Heart right ventricle (tissue), 16 donors: ENCODE data around the gene KRT36. TPM values are rescaled to one million over a fixed set of nuclear protein-coding genes. Genes with fewer than 3 reads are reported as not detected.

ENCODE experiments used
- ATAC-seq, 8 donors: fragments of 200-7000 bp; cut with Tn5 transposase; one replicate each; pipeline ENCODE4 v1.9.1; 2020; ENCODE audit warnings: mild to moderate bottlenecking in 8 of 8, moderate library complexity in 8 of 8, moderate number of reproducible peaks in 1 of 8
- DNase-seq, 2 donors: peaks; one replicate each; pipeline ENCODE4 v3.0.0-alpha.2; 2020
- H3K27ac ChIP-seq, 10 donors: fragments of 200-600 bp; sonication (generic) in 2 of 10; one replicate each; pipeline versions ENCODE4 v1.5.0 to v1.8.0; 2020 to 2022; ENCODE audit warnings: mild to moderate bottlenecking in 3 of 10
- H3K27me3 ChIP-seq, 7 donors: fragments of 200-600 bp; one replicate each; pipeline ENCODE4 v1.8.0; 2021 to 2022; ENCODE audit warnings: mild to moderate bottlenecking in 2 of 7
- H3K36me3 ChIP-seq, 9 donors: fragments of 200-600 bp; sonication (generic) in 1 of 9; one replicate each; pipeline versions ENCODE4 v1.5.0 to v1.8.0; 2020 to 2022; ENCODE audit warnings: mild to moderate bottlenecking in 2 of 9
- H3K4me1 ChIP-seq, 9 donors: fragments of 200-600 bp; sonication (generic) in 1 of 9; one replicate each; pipeline versions ENCODE4 v1.5.0 to v1.8.0; 2020 to 2022; ENCODE audit warnings: mild to moderate bottlenecking in 4 of 9
- H3K4me3 ChIP-seq, 10 donors: fragments of 200-600 bp; sonication (generic) in 2 of 10; one replicate each; pipeline versions ENCODE4 v1.5.0 to v1.8.0; 2020 to 2022; ENCODE audit warnings: mild to moderate bottlenecking in 7 of 10, moderate library complexity in 2 of 10
- H3K9me3 ChIP-seq, 11 donors: fragments of 200-600 bp in 10 of 11; sonication (generic) in 2 of 11; one replicate each; pipeline versions ENCODE4 v1.5.0 to v1.8.0; 2013 to 2022; ENCODE audit warnings: mild to moderate bottlenecking in 2 of 11, control low read depth in 1 of 11, moderate library complexity in 1 of 11
- WGBS, 2 donors: extraction: QIAGEN DNeasy Blood & Tissue Kit; methylation state at CpG; one replicate each; pipeline ENCODE4 v1.1.7; 2013; ENCODE audit warnings: inconsistent platforms in 1 of 2; 5-methylcytosine and 5-hydroxymethylcytosine counted together
- intact Hi-C, 10 donors: fragments of 100-400 bp; cut with DNase I; formaldehyde crosslinking; loops; one replicate each; pipeline versions ENCODE4 v1.11.1 to v1.14.2; 2022
- polyA plus RNA-seq, 2 donors: library from polyadenylated mRNA; stranded (reverse); fragments of 200-250 nt; gene quantifications; one replicate each; pipeline ENCODE4 v1.2.3, GENCODE V29; 2013
- total RNA-seq, 10 donors: library from RNA; stranded (reverse); fragmentation: NEBNext Ultra II Directional in 3 of 10; extraction: Animal tissue kit (Norgen Biotek cat#: 25700) in 3 of 10; gene quantifications; one replicate each; pipeline versions ENCODE4 v1.2.1 to v1.2.4, GENCODE V29; 2021 to 2023
- TF ChIP-seq, protein P1 (sequence below), 9 donors: fragments of 200-600 bp; sonication (generic) in 2 of 9; IDR thresholded peaks; one replicate each; pipeline versions ENCODE4 v1.5.0 to v1.8.0; 2021 to 2022; ENCODE audit warnings: antibody characterized with exemption in 9 of 9, mild to moderate bottlenecking in 5 of 9, moderate library complexity in 1 of 9
- donor health status: Arrhythmogenic right ventricular cardiomyopathy.
- donor health status: ischemic (EF 13 %, LVEDD 7.1; RV severe dilation, severe dysfunction).
- donor health status: healthy with polysubstance abuse.
- donor health status: DM: no; HTN: yes; CAD: no.
- donor health status: DM: no; HTN: no; CAD: no.
- donor health status: ischemic (EF 25% LVEDD 6.9; RV normal size, moderate dysfunction).
- donor health status: ischemic (EF 25% LVEDD 5.7; RV mildly dilated, moderate dysfunction).
- donor health status: healthy.
- donor health status: DM: yes; HTN: yes; CAD: no.
- donor health status: Ischemic cardiomyopathy.
- donor health status: ischemic (EF 35%, LVEDD 5.7; RV mildly dilated, moderate dysfunction).
- donor health status: nonischemic (EF 11% LVEDD 7.7; RV severe dilation, severe dysfunction).
- donor health status: DM: yes; HTN: yes; CAD: no.
- donor health status: PGD.
- donor health status: ischemic (EF 29% LVEDD 5.4; RV normal size, mild dysfunction).
- donor health status: nonischemic (EF 23%, LVEDD 6.1; RV moderate dilation, normal function).

The KRT36 gene
- total and polyA plus RNA-seq, 12 donors, result not detected

DNA sequence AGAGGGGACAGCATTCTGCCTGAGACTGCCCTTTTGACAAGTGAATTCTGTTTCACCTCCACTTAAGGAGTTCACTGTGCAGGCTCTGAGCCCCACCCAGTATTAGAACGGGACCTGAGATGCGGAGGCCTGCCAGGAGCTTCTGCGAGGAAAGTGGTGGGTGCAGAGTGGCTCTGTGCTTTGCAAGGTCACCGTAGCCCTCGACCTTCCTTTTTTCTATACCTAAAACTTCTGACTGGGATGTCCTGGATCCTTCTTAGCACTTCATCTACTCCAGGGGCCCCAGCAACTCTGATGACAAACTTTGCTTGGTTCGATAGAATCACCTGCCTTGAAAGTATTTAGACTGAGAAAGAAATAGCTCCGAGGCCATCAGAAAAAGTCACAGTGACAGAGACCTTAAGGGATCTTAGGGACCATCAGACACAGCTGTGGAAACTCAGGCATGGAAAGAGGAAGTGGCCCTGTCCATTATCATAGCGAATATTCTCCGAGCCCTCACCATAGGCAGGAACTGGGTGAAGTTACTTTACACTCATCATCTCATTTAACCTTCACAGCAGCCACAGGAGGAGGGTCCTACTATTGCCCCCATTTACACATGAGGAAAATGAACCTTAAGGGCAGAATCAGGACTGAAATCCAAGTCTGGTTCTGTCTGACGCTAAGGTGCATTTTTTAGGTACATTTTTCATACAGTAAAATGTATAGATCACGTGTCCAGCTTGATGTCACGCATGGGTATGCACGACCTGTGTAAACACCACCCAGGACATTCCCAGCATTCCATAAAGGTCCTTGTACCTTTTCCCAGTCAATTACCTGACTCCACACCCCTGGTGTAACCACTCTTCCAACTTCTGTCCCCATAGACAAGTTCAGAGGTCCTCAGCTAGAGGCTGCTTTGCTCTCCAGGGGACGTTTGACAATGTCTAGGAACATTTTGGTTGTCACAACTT, 16.4 kb upstream of the KRT36 start:
- H3K36me3 ChIP-seq, result no peaks in the 10 kb centered on the region
- peaks cover 0 to 26% (median 10%) of the 10 kb centered on the region in 7 donors for H3K27me3 ChIP-seq
- no peak overlapping the region for H3K4me3 ChIP-seq
- DNase-seq (no peak), ATAC-seq (no peak)
- TF ChIP-seq, protein P1, sequence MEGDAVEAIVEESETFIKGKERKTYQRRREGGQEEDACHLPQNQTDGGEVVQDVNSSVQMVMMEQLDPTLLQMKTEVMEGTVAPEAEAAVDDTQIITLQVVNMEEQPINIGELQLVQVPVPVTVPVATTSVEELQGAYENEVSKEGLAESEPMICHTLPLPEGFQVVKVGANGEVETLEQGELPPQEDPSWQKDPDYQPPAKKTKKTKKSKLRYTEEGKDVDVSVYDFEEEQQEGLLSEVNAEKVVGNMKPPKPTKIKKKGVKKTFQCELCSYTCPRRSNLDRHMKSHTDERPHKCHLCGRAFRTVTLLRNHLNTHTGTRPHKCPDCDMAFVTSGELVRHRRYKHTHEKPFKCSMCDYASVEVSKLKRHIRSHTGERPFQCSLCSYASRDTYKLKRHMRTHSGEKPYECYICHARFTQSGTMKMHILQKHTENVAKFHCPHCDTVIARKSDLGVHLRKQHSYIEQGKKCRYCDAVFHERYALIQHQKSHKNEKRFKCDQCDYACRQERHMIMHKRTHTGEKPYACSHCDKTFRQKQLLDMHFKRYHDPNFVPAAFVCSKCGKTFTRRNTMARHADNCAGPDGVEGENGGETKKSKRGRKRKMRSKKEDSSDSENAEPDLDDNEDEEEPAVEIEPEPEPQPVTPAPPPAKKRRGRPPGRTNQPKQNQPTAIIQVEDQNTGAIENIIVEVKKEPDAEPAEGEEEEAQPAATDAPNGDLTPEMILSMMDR (IDR thresholded peaks at IDR 0.05), result no peak
- intact Hi-C loops, result no loop called here
- 76 to 79% methylated on average over 14 of the region's 14 CpGs for WGBS, 2 donors
- no peak overlapping the region for H3K27ac ChIP-seq
- H3K9me3 ChIP-seq, result no peaks in the 10 kb centered on the region
- no peaks in the 10 kb centered on the region for H3K4me1 ChIP-seq

DNA sequence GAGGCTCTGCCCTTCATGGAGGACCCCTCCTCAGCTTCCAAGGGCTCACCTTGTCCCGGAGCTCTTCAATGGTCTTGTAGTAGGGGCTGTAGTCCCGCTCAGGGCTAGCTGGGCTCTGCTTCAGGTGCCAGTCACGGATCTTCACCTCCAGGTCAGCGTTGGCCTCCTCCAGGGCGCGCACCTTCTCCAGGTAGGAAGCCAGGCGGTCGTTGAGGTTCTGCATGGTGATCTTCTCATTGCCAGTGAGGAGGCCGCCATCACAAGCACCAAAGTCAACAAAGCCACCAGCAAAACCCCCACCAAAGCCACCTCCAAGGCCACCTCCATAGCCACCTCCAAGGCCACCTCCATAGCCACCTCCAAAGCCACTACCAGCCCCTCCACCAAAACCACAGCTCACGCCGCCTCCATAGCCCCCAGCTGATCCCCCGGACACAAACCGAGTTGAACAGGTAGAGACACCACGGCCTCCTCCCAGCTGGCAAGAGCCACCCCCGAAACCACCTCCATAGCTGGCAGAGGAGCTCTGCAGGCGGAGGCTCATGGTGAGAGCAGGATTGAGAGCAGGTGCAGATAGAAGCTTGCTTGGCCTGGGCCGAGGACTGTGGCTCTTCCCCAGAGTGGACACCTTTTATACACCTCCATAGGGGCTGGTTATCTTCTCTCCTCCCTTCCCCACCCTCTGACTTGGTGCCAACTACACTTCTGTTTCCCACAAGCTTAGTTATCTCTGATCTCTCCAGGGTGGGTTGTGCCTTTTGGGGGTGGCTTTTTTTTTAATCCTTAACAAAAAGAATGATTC, 15.5 kb upstream of the KRT36 start, which contains the start of gene KRT13:
TSS of gene KRT13 (minus strand) at position 606 of the 802 bp plus-strand sequence. CDS start at position 544, 62 bp downstream.
- H3K4me3 ChIP-seq, result no peak within 1 kb of the TSS
- no peak within 1 kb of the TSS for H3K27ac ChIP-seq
- 86 to 88% methylated on average over 17 of the region's 17 CpGs for WGBS, 2 donors
- TF ChIP-seq, protein P1 (IDR thresholded peaks at IDR 0.05), result no peak
- DNase-seq (no peak), ATAC-seq (no peak)
- H3K27me3 ChIP-seq, result peaks cover 0 to 18% (median 9%) of the 10 kb centered on the region in 7 donors
- H3K9me3 ChIP-seq, result no peaks in the 10 kb centered on the region
- H3K4me1 ChIP-seq, result peaks cover 0 to 2% (median 0%) of the 10 kb centered on the region in 9 donors
- intact Hi-C loops, result no loop called here
- no peaks in the 10 kb centered on the region for H3K36me3 ChIP-seq

DNA sequence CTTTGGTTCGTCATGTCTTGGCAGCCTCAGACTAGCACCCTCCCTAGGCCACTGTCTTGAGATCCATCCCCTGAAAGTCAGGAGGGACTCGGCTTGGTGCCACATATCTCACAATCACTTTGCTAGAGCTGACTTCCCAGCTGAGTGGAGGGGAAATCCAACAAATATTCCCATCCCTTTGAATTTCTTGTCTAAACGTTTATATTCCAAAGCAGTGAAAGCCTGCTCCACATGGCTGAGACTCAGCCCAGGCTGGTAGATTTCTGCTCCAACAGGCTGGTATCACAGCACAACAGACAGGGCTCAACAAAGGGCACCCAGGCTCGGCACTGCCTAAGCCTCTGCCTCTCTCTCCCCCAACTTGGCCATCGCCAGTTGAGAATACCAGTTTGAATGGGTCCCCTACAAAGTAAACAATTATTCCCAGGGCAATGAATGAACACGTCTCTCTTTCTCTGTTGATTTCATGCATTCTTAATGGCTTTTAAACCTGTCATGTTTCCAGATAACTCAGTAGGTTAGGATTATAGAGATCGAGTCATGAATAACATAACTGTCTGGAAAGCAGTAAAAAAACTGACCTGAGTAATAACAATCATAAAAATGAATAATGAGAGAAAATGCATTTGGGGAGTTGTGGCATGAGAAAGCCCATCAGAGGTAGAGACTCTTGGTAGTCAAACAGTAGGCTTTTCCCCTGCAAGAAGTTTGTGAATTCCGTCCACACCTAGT, 14.7 kb upstream of the KRT36 start:
- Histone ChIP-seq H3K27me3 (peaks cover 0 to 24% (median 9%) of the 10 kb centered on the region in 7 donors), H3K36me3 (no peaks in the 10 kb centered on the region), H3K4me1 (peaks cover 0 to 10% (median 0%) of the 10 kb centered on the region in 9 donors), H3K4me3 (no peak overlapping the region), H3K9me3 (no peaks in the 10 kb centered on the region), H3K27ac (no peak overlapping the region)
- ATAC-seq (no peak), DNase-seq (no peak)
- intact Hi-C loops, result no loop called here
- WGBS, 2 donors, result 75 to 77% methylated on average over 8 of the region's 8 CpGs
- TF ChIP-seq, protein P1 (IDR thresholded peaks at IDR 0.05), result no peak

DNA sequence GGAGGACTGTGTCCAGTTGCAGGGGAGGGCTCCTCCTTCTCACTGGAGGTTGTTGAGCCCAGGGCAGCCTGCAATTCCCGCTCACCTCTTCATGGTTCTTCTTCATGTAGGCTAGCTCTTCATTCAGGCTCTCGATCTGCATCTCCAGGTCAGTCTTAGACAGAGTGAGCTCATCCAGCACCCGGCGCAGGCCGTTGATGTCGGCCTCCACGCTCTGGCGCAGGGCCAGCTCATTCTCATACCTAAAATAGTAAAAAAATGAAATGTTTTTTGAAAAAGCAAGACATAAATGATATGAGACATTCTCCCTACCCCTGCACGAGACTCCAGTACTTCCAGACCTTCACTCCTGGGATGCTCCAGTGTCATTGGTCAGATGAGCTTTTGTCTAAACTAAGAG, 13.5 kb upstream of the KRT36 start:
- no peaks in the 10 kb centered on the region for H3K9me3 ChIP-seq
- no peak for ATAC-seq
- H3K4me3 ChIP-seq, result no peak overlapping the region
- intact Hi-C loops, result no loop called here
- H3K36me3 ChIP-seq, result no peaks in the 10 kb centered on the region
- peaks cover 0 to 16% (median 0%) of the 10 kb centered on the region in 9 donors for H3K4me1 ChIP-seq
- no peak overlapping the region for H3K27ac ChIP-seq
- DNase-seq, result no peak
- TF ChIP-seq, protein P1 (IDR thresholded peaks at IDR 0.05), result no peak
- peaks cover 0 to 26% (median 11%) of the 10 kb centered on the region in 7 donors for H3K27me3 ChIP-seq
- 80 to 84% methylated on average over 9 of the region's 9 CpGs for WGBS, 2 donors
